WTC11 (cell line): ENCODE results near the gene OXSR1.

ENCODE experiments used
- ATF6 ChIP-seq: sonication (generic); formaldehyde crosslinking; IDR thresholded peaks from 2 replicates; pipeline ENCODE4 v1.8.1; 2023; ENCODE audit warnings: mild to moderate bottlenecking, missing genetic modification reagents
- CREB1 ChIP-seq: sonication (generic); formaldehyde crosslinking; IDR thresholded peaks from 2 replicates; pipeline ENCODE4 v1.8.0; 2023; ENCODE audit warnings: mild to moderate bottlenecking, missing genetic modification reagents
- CREM ChIP-seq: sonication (generic); formaldehyde crosslinking; IDR thresholded peaks from 2 replicates; pipeline ENCODE4 v1.8.1; 2022; ENCODE audit warnings: mild to moderate bottlenecking, missing genetic modification reagents, moderate library complexity
- CTCF ChIP-seq: fragments of 200-600 bp; IDR thresholded peaks from 2 replicates; pipeline ENCODE4 v1.8.0; 2022; ENCODE audit warnings: antibody characterized with exemption
- FOXK1 ChIP-seq: sonication (generic); formaldehyde crosslinking; IDR thresholded peaks from 2 replicates; pipeline ENCODE4 v1.8.0; 2022; ENCODE audit warnings: mild to moderate bottlenecking, moderate library complexity, missing genetic modification reagents
- MLX ChIP-seq: sonication (generic); formaldehyde crosslinking; IDR thresholded peaks from 2 replicates; pipeline ENCODE4 v1.8.1; 2023; ENCODE audit warnings: mild to moderate bottlenecking, missing genetic modification reagents, moderate library complexity
- NR1H2 ChIP-seq: sonication (generic); formaldehyde crosslinking; IDR thresholded peaks from 2 replicates; pipeline ENCODE4 v1.9.0; 2021; ENCODE audit warnings: mild to moderate bottlenecking, moderate library complexity, missing genetic modification reagents
- USF1 ChIP-seq: sonication (generic); formaldehyde crosslinking; IDR thresholded peaks from 2 replicates; pipeline ENCODE4 v1.8.0; 2022; ENCODE audit warnings: mild to moderate bottlenecking, missing genetic modification reagents
- ZBTB21 ChIP-seq: sonication (generic); formaldehyde crosslinking; IDR thresholded peaks from 2 replicates; pipeline ENCODE4 v1.8.1; 2023; ENCODE audit warnings: mild to moderate bottlenecking, missing genetic modification reagents, borderline replicate concordance
- ZMAT4 ChIP-seq: fragments of 250-450 bp; sonication (Bioruptor Pico); IDR thresholded peaks from 2 replicates; pipeline ENCODE4 v1.9.0; 2021; ENCODE audit warnings: mild to moderate bottlenecking
- ZNF232 ChIP-seq: sonication (generic); formaldehyde crosslinking; IDR thresholded peaks from 2 replicates; pipeline ENCODE4 v1.8.0; 2022; ENCODE audit warnings: mild to moderate bottlenecking, missing genetic modification reagents
- ZNF263 ChIP-seq: sonication (generic); formaldehyde crosslinking; IDR thresholded peaks from 2 replicates; pipeline ENCODE4 v1.8.1; 2022; ENCODE audit warnings: low read depth, mild to moderate bottlenecking, moderate library complexity, missing genetic modification reagents

GRCh38 chr3:38254872-38255271 is 89.5 kb downstream of the OXSR1 start:
- TF ChIP-seq ZNF232 (CRISPR knock-in tag) (no peak), CTCF (no peak), ZBTB21 (CRISPR knock-in tag) (no peak), CREM (CRISPR knock-in tag) (no peak), ZMAT4 (CRISPR knock-in tag) (no peak), CREB1 (no peak), MLX (CRISPR knock-in tag) (no peak), ZNF263 (CRISPR knock-in tag) (no peak), USF1 (CRISPR knock-in tag) (no peak), NR1H2 (CRISPR knock-in tag) (no peak), ATF6 (CRISPR knock-in tag) (no peak), FOXK1 (CRISPR knock-in tag) (no peak)
